ENCODE results near the gene KRTAP10-4. TPM values are rescaled to one million over a fixed set of nuclear protein-coding genes. Genes with fewer than 3 reads are reported as not detected.

KRTAP10-4 gene
- total RNA-seq, 2 experiments from 2014 or later: not detected

DNA sequence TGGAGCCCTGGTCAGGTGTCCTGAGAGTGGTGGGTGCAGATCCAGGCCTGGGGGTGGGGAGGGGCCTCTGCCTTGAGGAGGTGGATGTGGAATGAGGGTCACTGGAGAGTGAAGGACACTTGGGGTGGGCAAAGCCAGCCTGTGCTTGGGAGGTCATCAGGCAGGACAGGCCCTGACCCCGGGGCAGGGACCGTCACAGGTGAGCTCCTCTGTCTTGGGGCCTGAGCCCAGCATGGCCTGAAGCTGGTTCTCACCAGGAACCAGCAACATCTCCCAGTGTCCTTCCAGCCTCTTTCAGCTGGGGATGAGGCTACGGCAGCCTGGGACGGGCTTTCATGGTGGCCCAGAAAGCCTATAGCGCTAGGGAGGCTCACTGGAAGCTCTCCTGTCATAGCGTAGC lies 21.4 kb upstream of the KRTAP10-4 start:
- TF ChIP-seq EZH2phosphoT487 (IDR thresholded peaks at IDR 0.05; ENCODE audit: borderline replicate concordance, low read depth, low read length) (no peak), CTCF (conservative IDR thresholded peaks at IDR 0.05; ENCODE audit: low read length) (no peak)
- Histone ChIP-seq H3K36me3 (ENCODE audit: insufficient read depth, low read length) (no peaks in the 10 kb centered on the region), H3K4me1 (ENCODE audit: insufficient read depth, low read length, poor library complexity, severe bottlenecking) (peaks cover 7% of the 10 kb centered on the region), H2AFZ (ENCODE audit: low read length) (no peak overlapping the region), H3K4me3 (ENCODE audit: low read depth, low read length, poor library complexity, severe bottlenecking) (no peak overlapping the region), H3K27ac (ENCODE audit: low read depth, low read length, poor library complexity, severe bottlenecking) (no peak overlapping the region), H4K20me1 (ENCODE audit: insufficient read depth, low read length) (no peaks in the 10 kb centered on the region), H3K9me2 (ENCODE audit: insufficient read depth, low read length) (no peaks in the 10 kb centered on the region), H3K79me2 (ENCODE audit: insufficient read depth, low read depth, low read length) (no peaks in the 10 kb centered on the region), H3K9me3 (ENCODE audit: low read length) (peaks cover 3% of the 10 kb centered on the region), H3K4me2 (ENCODE audit: low read length) (no peak overlapping the region)
- intact Hi-C loops (cut with micrococcal nuclease; ENCODE audit: unreplicated experiment): no loop called here
- ChIA-PET POLR2A (interaction anchor here (0.5 kb wide), 1 partner anchor 47 kb away, joined by 4 read pairs; no protein-coding TSS in a partner anchor), CTCF (ENCODE audit: unreplicated experiment) (no interaction called here)
- BruUV-seq (replicated peaks): no TSS peak
- DNase-seq (ENCODE audit: low spot score): no peak

DNA sequence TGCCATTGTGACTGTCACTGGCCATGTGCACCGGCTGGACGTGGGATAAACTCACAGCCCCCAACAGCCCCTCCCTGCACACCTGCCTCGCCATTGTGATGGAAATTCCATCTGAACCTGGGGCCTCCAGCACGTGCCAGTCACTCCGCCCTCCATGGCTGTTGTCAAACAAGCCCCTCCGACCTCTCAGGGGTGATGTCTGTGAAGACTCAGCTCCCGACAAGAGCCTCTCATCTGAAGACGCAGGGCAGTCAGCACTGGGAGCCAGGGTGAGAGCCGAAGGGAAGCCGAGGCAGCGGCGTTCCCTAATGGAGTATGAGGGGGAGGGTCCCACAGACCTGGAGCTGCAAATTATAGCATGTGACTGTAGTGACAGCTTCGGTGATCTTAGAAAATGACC lies 20.8 kb upstream of the KRTAP10-4 start:
- H4K20me1 ChIP-seq (ENCODE audit: insufficient read depth, low read length): no peaks in the 10 kb centered on the region
- no peaks in the 10 kb centered on the region for H3K79me2 ChIP-seq (ENCODE audit: insufficient read depth, low read depth, low read length)
- no peaks in the 10 kb centered on the region for H3K9me3 ChIP-seq (ENCODE audit: low read length)
- no TSS peak for BruUV-seq (replicated peaks)
- no peak for DNase-seq (ENCODE audit: low spot score)
- ChIA-PET CTCF (ENCODE audit: unreplicated experiment) (no interaction called here), POLR2A (interaction anchor here (0.5 kb wide), 1 partner anchor 46 kb away, joined by 4 read pairs; no protein-coding TSS in a partner anchor)
- no peak overlapping the region for H3K4me3 ChIP-seq (ENCODE audit: low read depth, low read length, poor library complexity, severe bottlenecking)
- TF ChIP-seq EZH2phosphoT487 (IDR thresholded peaks at IDR 0.05; ENCODE audit: borderline replicate concordance, low read depth, low read length) (no peak), CTCF (conservative IDR thresholded peaks at IDR 0.05; ENCODE audit: low read length) (no peak)
- H2AFZ ChIP-seq (ENCODE audit: low read length): no peak overlapping the region
- no peak overlapping the region for H3K4me2 ChIP-seq (ENCODE audit: low read length)
- H3K36me3 ChIP-seq (ENCODE audit: insufficient read depth, low read length): no peaks in the 10 kb centered on the region
- H3K4me1 ChIP-seq (ENCODE audit: insufficient read depth, low read length, poor library complexity, severe bottlenecking): peaks cover 2% of the 10 kb centered on the region
- intact Hi-C loops (cut with micrococcal nuclease; ENCODE audit: unreplicated experiment): no loop called here
- H3K9me2 ChIP-seq (ENCODE audit: insufficient read depth, low read length): no peaks in the 10 kb centered on the region
- no peak overlapping the region for H3K27ac ChIP-seq (ENCODE audit: low read depth, low read length, poor library complexity, severe bottlenecking)

GRCh38 chr21:44555200-44555875 lies 18.2 kb upstream of the KRTAP10-4 start:
- ChIA-PET CTCF (ENCODE audit: unreplicated experiment) (no interaction called here), POLR2A (no interaction called here)
- Histone ChIP-seq H3K36me3 (ENCODE audit: insufficient read depth, low read length) (no peaks in the 10 kb centered on the region), H3K4me1 (ENCODE audit: insufficient read depth, low read length, poor library complexity, severe bottlenecking) (no peaks in the 10 kb centered on the region), H4K20me1 (ENCODE audit: insufficient read depth, low read length) (no peaks in the 10 kb centered on the region), H3K9me3 (ENCODE audit: low read length) (no peaks in the 10 kb centered on the region), H3K27ac (ENCODE audit: low read depth, low read length, poor library complexity, severe bottlenecking) (no peak overlapping the region), H3K9me2 (ENCODE audit: insufficient read depth, low read length) (no peaks in the 10 kb centered on the region), H3K79me2 (ENCODE audit: insufficient read depth, low read depth, low read length) (no peaks in the 10 kb centered on the region), H3K4me2 (ENCODE audit: low read length) (no peak overlapping the region), H2AFZ (ENCODE audit: low read length) (no peak overlapping the region), H3K4me3 (ENCODE audit: low read depth, low read length, poor library complexity, severe bottlenecking) (no peak overlapping the region)
- TF ChIP-seq EZH2phosphoT487 (IDR thresholded peaks at IDR 0.05; ENCODE audit: borderline replicate concordance, low read depth, low read length) (no peak), CTCF (conservative IDR thresholded peaks at IDR 0.05; ENCODE audit: low read length) (no peak)
- intact Hi-C loops (cut with micrococcal nuclease; ENCODE audit: unreplicated experiment): no loop called here
- no peak for DNase-seq (ENCODE audit: low spot score)
- BruUV-seq (replicated peaks): no TSS peak

Measured in OCI-LY7 (cell line).